ENCODE measurements around the gene FKBP5. TPM values are rescaled to one million over a fixed set of nuclear protein-coding genes. Genes with fewer than 3 reads are reported as not detected.
"Not testable (repeated sequence)": the region's sequence is repeated elsewhere in the genome, so short reads cannot be mapped to it uniquely, and the experiment has no call there.

The FKBP5 gene
- total RNA-seq, 1 experiment from 2014 or later: 9.4 TPM

DNA sequence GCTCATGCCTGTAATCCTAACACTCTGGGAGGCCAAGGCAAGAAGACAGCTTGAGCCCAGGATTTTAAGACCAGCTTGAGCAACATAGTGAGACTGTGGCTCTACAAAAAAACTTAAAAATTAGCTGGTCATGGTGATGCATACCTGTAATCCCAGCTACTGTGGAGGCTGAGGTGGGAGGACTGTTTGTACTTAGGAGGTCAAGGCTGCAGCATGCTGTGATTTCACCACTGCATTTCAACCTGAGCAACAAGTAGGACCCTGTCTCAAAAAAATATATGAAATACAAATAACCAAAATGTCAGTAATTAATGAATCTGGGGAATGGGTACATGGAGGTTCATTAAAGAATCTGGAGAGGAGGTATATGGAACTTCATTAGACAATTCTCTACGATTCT lies 9.9 kb downstream of the FKBP5 start:
- H3K4me3 ChIP-seq: no peak overlapping the region
- no peaks in the 10 kb centered on the region for H3K27me3 ChIP-seq
- H3K9me3 ChIP-seq: no peaks in the 10 kb centered on the region
- no peak for DNase-seq
- H3K36me3 ChIP-seq: no peaks in the 10 kb centered on the region

DNA sequence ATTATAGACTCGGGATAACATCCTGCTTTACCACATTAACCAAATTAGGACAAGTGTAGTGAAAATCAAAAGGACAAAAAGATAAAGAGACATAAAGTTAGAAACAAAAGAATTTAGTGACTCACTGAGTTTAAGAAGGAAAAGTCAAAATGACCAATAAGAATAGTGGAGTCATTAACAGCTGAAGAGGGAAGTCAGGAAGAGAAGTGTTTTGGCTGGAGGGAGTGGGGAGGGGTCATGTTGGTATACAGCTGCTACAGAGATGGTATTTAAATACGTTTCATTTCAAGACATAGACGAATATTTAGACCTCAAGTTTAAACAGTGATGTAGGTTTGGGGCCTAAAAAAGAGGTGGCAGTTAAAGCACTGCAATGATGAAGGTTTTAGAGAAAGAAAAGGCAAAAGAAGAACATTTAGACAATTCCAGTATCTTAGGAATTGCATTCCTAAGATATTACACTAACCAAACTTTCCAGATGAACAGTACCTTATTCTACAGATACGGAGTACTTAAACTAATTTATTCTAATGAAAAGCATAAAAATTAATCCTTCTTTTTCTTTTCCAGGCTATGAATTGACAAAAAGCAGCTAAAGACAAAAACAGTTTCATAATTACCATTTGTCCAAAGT lies 10.6 kb downstream of the FKBP5 start:
- no peak overlapping the region for H3K4me3 ChIP-seq
- no peak for DNase-seq
- no peaks in the 10 kb centered on the region for H3K9me3 ChIP-seq
- no peaks in the 10 kb centered on the region for H3K36me3 ChIP-seq
- no peaks in the 10 kb centered on the region for H3K27me3 ChIP-seq

DNA sequence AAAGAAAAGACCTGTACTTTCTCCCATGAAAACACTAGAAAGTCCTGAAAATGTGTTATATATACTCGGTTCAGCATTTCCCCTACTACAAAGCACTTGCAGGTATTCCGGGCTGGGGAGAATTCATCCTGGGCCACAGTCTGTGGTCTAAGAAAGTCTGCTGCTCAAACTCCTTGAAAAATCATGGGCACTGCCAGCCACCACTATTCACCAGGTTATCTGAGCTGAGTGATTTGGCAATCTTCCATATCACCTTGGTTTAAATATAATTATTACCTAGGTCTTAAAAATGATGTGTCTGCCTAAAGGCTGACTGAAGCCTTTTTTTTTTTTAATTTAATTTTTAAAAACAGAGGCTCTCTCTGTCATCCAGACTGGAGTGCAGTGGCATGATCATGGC lies 11.3 kb downstream of the FKBP5 start:
- Histone ChIP-seq H3K4me3 (no peak overlapping the region), H3K36me3 (no peaks in the 10 kb centered on the region), H3K9me3 (no peaks in the 10 kb centered on the region), H3K27me3 (no peaks in the 10 kb centered on the region)
- DNase-seq: no peak

DNA sequence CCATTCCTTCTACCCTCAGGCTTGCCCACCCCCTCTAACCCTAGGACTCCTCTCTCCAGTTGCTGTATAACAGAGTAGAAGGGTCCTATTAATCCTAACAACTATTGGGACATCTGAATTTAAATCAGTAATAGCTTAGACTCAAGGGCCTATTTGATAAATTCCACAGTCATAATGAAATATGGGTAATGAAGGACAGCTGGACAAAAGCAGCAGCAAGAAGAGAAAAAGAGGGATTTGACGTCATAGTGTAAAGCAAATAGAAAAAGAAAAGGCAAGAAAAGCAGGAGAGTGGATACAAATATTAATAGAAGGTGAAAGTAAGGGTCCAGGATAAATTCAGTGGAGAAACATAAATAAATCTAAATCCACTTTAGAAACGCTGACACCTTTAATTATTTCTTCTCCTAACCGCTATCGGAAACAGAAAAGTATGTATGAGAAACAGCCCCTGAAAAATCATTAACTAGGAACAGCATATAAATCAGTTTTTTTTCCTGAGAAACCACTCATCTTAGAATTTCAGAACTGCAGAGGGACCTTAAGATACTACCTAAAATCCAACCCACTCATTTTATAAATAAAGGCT lies 12.8 kb downstream of the FKBP5 start:
- H3K27me3 ChIP-seq: no peaks in the 10 kb centered on the region
- no peaks in the 10 kb centered on the region for H3K36me3 ChIP-seq
- H3K4me3 ChIP-seq: no peak overlapping the region
- DNase-seq: no peak
- H3K9me3 ChIP-seq: no peaks in the 10 kb centered on the region

DNA sequence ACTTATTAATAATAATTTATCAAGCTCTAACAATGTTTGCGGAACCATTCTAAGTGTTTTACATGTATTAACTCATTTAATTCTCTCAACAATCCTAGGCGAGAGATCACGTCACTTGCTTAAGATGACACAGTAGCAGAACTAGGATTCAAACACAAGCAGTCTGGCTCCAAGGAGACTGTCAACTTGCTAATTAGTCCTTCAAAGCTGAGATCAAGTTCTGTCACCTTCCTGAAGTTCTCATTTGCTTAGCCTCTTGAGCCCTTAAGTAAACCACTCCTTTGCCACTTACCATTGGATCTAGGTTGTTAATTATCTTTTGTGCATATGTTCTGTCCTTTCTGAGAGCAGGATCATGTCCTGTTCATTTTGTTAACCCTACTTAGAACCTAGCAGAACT lies 14.1 kb downstream of the FKBP5 start:
- Histone ChIP-seq H3K36me3 (no peaks in the 10 kb centered on the region), H3K27me3 (no peaks in the 10 kb centered on the region), H3K4me3 (no peak overlapping the region), H3K9me3 (no peaks in the 10 kb centered on the region)
- DNase-seq: no peak

DNA sequence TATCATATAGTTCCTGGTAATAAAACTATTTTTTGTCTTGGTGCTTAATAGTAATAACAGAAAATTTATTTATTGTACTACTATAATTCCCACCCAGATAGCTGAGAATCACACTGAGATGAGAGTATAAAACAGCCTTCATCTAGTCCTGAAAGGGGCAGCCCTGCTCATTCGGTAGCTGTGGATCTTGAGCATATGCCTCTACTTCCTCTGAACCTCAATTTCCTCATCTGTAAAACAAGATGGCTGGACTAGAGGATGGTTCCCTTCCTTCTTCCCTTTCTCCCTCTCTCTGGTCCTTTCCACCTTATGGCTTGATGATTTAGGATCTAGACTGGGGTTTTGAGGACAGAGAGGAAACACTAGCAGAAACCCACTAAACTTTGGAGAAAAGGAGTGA lies 15.0 kb downstream of the FKBP5 start:
- no peaks in the 10 kb centered on the region for H3K9me3 ChIP-seq
- no peaks in the 10 kb centered on the region for H3K27me3 ChIP-seq
- no peak for DNase-seq
- H3K36me3 ChIP-seq: no peaks in the 10 kb centered on the region
- H3K4me3 ChIP-seq: no peak overlapping the region

DNA sequence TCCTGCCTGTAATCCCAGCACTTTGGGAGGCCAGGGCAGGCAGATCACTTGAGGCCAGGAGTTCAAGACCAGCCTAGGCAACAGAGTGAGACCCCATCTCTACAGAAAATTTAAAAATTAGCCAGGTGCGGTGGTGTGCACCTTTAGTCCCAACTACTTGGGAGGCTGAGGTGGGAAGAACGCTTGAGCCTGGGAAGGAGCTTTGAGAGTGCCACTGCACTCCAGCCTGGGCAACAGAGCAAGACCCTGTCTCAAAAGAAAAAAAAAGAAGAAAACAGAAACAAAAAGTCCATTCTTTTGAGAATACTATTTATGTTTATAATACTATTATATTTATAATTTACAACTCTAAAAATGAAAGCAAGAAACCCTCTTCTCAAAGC lies 15.4 kb downstream of the FKBP5 start:
- not testable (repeated sequence) for H3K27me3 ChIP-seq, DNase-seq, H3K4me3 ChIP-seq

DNA sequence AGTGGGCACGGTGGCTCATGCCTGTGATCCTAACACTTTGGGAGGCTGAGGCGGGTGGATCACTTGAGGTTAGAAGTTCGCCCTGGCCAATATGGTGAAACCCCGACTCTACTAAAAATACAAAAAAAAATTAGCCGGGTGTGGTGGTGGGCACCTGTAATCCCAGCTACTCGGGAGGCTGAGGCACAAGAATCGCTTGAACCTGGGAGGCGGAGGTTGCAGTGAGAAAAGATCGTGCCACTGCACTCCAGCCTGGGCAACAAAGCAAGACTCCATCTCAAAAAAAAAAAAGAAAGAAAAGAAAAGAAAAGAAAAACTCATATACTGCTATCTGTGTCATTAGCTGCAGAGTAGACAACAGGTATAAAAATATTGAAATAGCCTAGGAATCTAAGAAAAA lies 18.3 kb downstream of the FKBP5 start:
- not testable (repeated sequence) for H3K4me3 ChIP-seq, H3K36me3 ChIP-seq, H3K27me3 ChIP-seq, H3K9me3 ChIP-seq, DNase-seq

More for the DNA sequence above, 15.4 kb downstream of the FKBP5 start:
- H3K36me3 ChIP-seq, H3K9me3 ChIP-seq: not testable (repeated sequence)

DNA sequence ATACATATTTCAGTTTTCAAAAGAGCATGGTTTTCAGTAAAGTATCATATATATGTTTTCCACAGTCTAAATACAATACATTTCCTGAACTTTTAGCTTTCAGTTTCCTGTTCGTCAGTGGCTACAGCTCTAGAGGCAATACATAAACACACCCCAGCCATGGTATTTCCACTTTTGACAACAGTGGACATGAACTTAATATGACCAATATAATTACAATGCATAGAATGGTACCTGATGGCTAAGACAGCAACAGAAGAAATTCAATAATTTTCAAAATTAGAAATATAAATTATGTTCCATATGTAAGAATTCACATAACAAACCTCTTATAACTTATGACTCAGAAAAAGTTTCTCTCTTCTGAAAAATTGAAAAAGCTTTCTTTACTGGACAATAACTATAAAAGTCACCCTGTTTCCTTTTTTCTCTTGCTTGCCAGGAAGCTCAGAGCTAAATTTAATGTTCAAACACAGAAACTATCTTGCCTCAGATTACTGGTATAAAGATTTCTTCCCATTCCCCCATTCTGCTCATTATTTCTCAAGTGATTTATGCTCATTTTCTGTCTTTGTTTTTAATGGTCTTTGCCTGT lies 19.2 kb downstream of the FKBP5 start:
- DNase-seq: no peak
- H3K36me3 ChIP-seq: 0 out of 2 replicates have a peak, but pooled peaks cover 3% of the 10 kb centered on the region
- H3K9me3 ChIP-seq: no peaks in the 10 kb centered on the region
- H3K4me3 ChIP-seq: peak overlapping the region; percentile 14
- H3K27me3 ChIP-seq: no peaks in the 10 kb centered on the region

DNA sequence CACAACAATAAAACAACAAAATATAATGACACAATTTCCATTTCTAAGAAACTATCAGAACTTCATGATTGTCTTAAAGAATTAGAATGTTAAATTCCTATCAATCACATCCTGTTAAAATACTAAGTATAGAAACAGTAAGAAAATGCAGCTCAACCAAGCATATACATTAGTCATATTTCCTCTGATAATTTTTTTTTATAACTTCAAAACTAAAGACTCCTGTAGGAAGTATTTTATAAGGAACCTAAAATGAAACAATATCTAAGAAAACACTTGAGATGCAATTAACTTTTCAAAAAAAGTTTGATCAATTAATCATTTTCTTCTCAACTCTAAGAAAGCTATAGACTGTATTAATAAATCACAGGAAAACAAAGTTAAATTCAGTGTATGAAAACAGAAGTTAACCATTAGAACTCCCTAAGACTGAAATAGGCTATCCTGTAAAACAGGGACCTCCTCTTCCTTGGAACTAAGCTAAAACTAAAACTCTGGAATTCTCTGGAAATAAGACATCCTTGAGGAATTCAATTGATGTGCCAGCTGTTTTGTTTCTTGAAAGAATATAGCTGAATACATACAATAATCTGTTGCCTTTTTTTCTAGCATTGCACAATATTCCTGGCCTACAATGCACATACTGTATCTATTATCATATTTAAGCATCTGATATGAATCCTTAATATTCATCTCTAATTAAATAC lies 19.8 kb downstream of the FKBP5 start:
- Histone ChIP-seq H3K9me3 (no peaks in the 10 kb centered on the region), H3K27me3 (no peaks in the 10 kb centered on the region), H3K36me3 (0 out of 2 replicates have a peak, but pooled peaks cover 3% of the 10 kb centered on the region), H3K4me3 (peak overlapping the region; percentile 14)
- no peak for DNase-seq

DNA sequence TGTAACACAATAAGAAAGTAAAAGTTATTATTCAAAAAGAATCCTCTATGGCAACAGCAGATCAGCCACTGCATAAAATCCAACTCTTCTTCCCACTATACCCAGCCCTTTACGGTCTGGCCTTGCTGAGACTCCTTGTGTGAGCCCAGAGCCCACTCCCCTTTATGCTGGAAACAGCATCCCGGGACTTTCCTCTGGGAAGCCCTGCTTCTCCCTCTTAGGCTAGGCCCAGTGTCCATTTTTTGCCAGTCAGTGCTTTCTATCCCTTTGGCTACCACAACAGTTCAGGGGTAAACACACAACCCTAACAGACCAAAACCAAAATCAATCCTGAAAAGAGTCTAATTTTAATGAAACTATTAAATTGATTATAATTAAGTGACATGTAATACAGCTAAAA lies 20.6 kb downstream of the FKBP5 start:
- Histone ChIP-seq H3K9me3 (no peaks in the 10 kb centered on the region), H3K36me3 (0 out of 2 replicates have a peak, but pooled peaks cover 3% of the 10 kb centered on the region), H3K27me3 (no peaks in the 10 kb centered on the region), H3K4me3 (no peak overlapping the region)
- DNase-seq: no peak

DNA sequence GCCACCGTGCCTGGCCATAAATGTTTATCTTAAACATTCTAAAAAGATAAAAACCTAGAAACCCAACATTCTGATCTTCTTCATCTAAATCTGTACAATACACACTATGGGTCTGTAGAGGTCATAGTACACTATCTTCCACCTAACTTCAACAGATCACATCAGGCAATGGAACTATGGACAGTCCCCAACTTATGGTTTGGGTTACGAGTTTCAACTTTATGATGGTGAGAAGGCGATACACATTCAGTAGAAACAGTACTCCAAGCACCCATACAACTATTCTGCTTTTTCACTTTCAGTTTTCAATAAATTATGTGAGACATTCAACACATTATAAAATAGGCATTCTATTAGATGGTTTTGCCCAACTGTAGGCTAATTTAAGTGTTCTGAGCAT lies 23.1 kb downstream of the FKBP5 start:
- Histone ChIP-seq H3K36me3 (0 out of 2 replicates have a peak, but pooled peaks cover 3% of the 10 kb centered on the region), H3K9me3 (no peaks in the 10 kb centered on the region), H3K27me3 (no peaks in the 10 kb centered on the region), H3K4me3 (no peak overlapping the region)
- no peak for DNase-seq

DNA sequence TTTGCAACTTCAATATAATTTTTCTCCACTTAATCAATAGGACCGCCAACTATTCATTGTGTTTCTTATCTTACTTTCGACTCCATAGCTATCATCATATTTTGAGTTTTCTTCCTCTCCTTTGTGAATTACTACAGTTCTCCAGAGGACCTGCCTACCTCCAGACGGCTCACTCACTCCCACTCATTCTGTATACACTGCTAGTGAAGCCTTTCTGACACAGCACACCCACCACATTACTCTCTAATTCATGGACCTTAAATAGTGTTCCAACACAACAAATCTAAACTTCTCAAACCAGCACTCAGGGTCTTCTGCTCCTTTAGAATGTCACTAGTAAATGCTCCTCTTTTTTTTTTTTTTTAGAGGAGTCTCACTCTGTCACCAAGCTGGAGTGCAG lies 23.8 kb downstream of the FKBP5 start:
- DNase-seq: no peak
- H3K9me3 ChIP-seq: no peaks in the 10 kb centered on the region

DNA sequence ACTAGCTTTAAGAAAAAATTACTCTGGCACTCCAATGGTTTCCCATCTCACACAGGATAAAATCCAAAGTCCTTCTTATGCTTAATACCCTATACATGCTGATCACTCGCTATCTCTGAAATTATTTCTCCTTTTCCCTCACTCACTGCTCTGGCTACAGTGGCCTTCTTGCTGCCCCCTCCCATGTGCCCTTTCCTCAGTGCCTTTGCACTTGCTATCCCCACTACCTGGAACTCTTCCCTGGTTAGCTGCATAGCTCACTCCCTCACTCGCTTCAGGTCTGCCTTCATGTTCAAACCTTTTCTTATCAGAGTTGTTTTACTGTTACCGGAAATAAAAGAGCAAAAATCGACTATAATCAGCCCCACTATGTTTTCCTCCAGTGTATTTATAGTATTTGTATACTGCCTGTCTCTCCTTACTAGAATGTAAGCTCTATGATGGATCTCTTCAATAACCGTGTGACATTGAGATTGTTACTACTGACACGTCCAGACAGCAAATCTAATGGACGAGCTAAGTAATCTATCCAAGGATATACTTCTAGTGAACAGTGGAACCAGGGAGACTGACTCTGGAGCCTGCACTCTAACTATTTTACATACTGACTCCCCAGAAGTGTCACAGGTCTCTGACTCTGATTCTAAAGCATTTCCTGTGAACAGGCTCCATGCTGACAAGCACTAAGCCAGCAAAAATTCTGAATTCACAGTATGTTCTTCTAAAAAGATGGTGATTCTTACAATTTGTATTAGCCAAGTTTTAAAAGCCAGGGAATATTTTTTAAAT lies 25.1 kb downstream of the FKBP5 start:
- Histone ChIP-seq H3K9me3 (no peaks in the 10 kb centered on the region), H3K27me3 (no peaks in the 10 kb centered on the region), H3K36me3 (0 out of 2 replicates have a peak, but pooled peaks cover 3% of the 10 kb centered on the region), H3K4me3 (no peak overlapping the region)
- peak; percentile 11 for DNase-seq

More for the DNA sequence above, 23.8 kb downstream of the FKBP5 start:
- Histone ChIP-seq H3K27me3 (no peaks in the 10 kb centered on the region), H3K36me3 (0 out of 2 replicates have a peak, but pooled peaks cover 3% of the 10 kb centered on the region), H3K4me3 (no peak overlapping the region)

DNA sequence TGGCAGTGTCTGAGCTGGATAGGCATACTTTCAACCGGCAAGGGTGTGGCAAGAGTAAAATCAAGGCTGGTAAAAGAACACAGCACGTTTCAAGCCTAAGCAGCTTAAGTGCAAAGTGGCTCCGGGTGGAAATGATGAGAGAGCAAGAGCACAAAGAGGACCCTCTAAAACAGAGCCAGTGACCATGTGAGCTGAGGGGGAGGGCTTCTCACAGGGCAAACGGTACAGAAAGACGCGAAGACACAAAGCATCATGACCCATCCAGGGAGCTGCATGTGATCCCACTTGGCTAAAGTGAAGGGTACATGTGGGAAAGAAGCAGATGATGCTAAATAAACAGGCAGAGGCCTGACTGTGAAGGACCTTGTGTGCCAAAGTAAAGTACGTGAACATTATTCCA lies 25.7 kb downstream of the FKBP5 start:
- Histone ChIP-seq H3K27me3 (no peaks in the 10 kb centered on the region), H3K9me3 (no peaks in the 10 kb centered on the region), H3K4me3 (no peak overlapping the region), H3K36me3 (0 out of 2 replicates have a peak, but pooled peaks cover 3% of the 10 kb centered on the region)
- no peak for DNase-seq

DNA sequence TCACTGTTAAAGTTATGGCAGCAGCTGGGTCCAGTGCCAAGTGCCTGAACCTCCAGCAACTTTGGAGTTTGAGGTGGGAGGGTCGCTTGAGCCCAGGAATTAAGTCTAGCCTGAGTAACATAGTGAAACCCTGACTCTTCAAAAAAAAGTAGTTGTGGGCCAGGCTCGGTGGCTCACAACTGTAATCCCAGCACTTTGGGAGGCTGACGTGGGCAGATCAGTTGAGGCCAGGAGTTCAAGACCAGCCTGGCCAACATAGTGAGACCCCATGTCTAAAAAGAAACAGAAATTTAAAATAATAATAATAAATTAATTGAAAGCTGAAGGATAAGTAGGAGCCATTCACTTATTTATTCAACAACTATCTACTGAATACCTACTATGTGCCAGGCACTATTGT lies 33.8 kb downstream of the FKBP5 start:
- Histone ChIP-seq H3K4me3 (no peak overlapping the region), H3K9me3 (no peaks in the 10 kb centered on the region; the same call in 1 of the 2 replicates), H3K27me3 (no peaks in the 10 kb centered on the region), H3K36me3 (no peaks in the 10 kb centered on the region)
- no peak for DNase-seq

DNA sequence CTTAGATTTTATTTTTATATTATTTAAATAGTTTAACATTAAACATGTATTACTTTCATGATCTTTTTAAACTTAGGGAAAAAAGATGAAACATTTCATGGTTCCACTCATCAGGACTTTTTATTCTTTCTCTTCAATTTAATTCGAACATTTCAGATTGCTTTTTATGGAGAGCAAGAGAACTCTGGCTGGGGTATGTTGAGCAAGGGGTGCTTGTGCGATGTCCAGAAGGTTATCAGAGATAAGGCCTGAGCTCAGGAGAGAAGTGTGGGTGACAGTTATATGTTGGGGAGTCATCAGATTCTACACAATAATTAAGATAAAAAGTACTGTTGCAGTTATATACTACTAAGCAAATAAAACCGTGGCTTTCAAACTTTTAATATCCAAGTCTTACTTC lies 37.5 kb downstream of the FKBP5 start:
- Histone ChIP-seq H3K9me3 (no peaks in the 10 kb centered on the region; the same call in 1 of the 2 replicates), H3K36me3 (no peaks in the 10 kb centered on the region), H3K4me3 (no peak overlapping the region), H3K27me3 (no peaks in the 10 kb centered on the region)
- DNase-seq: no peak

All from MG63 (cell line).